ENCODE data around the gene DBI. TPM values are rescaled to one million over a fixed set of nuclear protein-coding genes. Genes with fewer than 3 reads are reported as not detected.

The DBI gene
- polyA plus RNA-seq, 3 donors, result 126 to 436 (median 398) TPM

DNA sequence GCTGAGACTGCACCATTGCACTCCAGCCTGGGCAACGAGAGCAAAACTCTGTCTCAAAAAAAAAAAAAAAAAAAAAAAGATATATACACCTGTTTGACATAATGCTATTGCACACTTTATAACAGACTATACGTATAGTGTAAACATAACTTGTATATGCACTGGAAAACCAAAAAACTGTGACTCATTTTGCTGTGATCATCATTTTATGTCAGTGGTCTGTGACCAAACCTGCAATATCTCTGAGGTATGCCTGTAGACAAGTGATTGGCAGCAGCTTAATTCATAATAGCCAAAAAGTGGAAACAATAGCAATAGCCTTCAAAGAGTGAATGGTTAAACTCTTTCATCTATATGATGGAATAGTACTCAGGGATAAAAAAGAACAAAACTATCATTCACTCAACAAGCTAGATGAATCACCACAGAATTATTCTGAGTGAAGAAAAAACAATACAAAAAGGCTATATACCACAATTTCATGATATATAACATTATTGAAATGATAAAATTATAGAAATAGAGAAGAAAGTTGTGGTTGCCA is 6.3 kb upstream of the DBI start:
- H3K79me2 ChIP-seq (ENCODE audit: insufficient read depth, low read length), result peaks cover 18% of the 10 kb centered on the region
- Mint-ChIP-seq H3K36me3 (peaks cover 0 to 2% of the 10 kb centered on the region in 2 donors), H3K27me3 (ENCODE audit: low read depth in 3 of 3) (peaks cover 0 to 3% (median 0%) of the 10 kb centered on the region in 3 donors), H3K4me1 (peaks cover 33% of the 10 kb centered on the region), H3K27ac (no peak overlapping the region), H3K9me3 (no peaks in the 10 kb centered on the region), H3K4me3 (no peak overlapping the region)
- peaks cover 9 to 24% of the 10 kb centered on the region in 2 donors for H3K4me1 ChIP-seq (ENCODE audit: control insufficient read depth in 1 of 2, insufficient read depth in 2 of 2, low read length in 2 of 2)
- H3K27ac ChIP-seq (ENCODE audit: low read depth in 1 of 2, low read length in 2 of 2), result no peak overlapping the region
- no peak overlapping the region for H3K9ac ChIP-seq (ENCODE audit: insufficient read depth, low read length, poor library complexity, severe bottlenecking)
- H4K20me1 ChIP-seq (ENCODE audit: insufficient read depth, low read length), result no peaks in the 10 kb centered on the region
- no peaks in the 10 kb centered on the region for H3K27me3 ChIP-seq (ENCODE audit: control insufficient read depth in 2 of 2, insufficient read depth in 2 of 2, low read length in 2 of 2)
- TF ChIP-seq CTCF (IDR thresholded peaks at IDR 0.05), result no peak
- DNase-seq, result no peak
- H3K4me3 ChIP-seq (replicated peaks in 1 of 3; ENCODE audit: low read depth in 2 of 3, low read length in 3 of 3), result no peak overlapping the region
- no peaks in the 10 kb centered on the region for H3K36me3 ChIP-seq (replicated peaks in 1 of 2; ENCODE audit: control insufficient read depth in 1 of 2, insufficient read depth in 2 of 2, low read length in 2 of 2)
- no CpG with 5 or more reads among the region's 2 CpGs for WGBS (ENCODE audit: insufficient coverage)
- no peak overlapping the region for H3K4me2 ChIP-seq (replicated peaks; ENCODE audit: extremely low read depth, low read length, poor library complexity, severe bottlenecking)
- intact Hi-C loops (cut with micrococcal nuclease), result loop anchor here in 1 of 2 donors (10.0 kb wide), 1 partner anchor 386 kb away; no protein-coding TSS in a partner anchor
- no peak overlapping the region for H2AFZ ChIP-seq (ENCODE audit: insufficient read depth, low read depth, low read length, poor library complexity, severe bottlenecking)
- no peaks in the 10 kb centered on the region for H3K9me3 ChIP-seq (replicated peaks in 1 of 2; ENCODE audit: control insufficient read depth in 1 of 2, insufficient read depth in 1 of 2, low read length in 2 of 2)

DNA sequence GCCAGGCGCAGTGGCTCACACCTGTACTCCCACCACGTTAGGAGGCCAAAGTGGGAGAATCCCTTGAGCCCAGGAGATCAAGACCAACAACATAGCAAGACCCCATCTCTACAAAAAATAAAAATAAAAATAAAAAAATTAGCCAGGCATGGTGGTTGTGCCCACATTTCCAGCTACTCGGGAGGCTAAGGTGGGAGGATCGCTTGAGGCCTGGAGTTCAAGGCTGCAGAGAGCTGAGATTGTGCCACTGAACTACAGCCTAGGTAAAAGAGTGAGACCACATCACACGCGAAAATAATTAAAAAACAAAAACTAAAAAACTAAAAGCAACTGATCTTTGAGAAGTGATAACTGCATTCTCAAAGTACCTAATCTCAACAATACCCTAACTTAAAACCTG is 2.0 kb upstream of the DBI start:
- Histone ChIP-seq H3K4me2 (replicated peaks; ENCODE audit: extremely low read depth, low read length, poor library complexity, severe bottlenecking) (no peak overlapping the region), H4K20me1 (ENCODE audit: insufficient read depth, low read length) (peaks cover 24% of the 10 kb centered on the region), H3K27me3 (ENCODE audit: control insufficient read depth in 2 of 2, insufficient read depth in 2 of 2, low read length in 2 of 2) (no peaks in the 10 kb centered on the region), H3K79me2 (ENCODE audit: insufficient read depth, low read length) (peaks cover 56% of the 10 kb centered on the region), H3K9me3 (replicated peaks in 1 of 2; ENCODE audit: control insufficient read depth in 1 of 2, insufficient read depth in 1 of 2, low read length in 2 of 2) (no peaks in the 10 kb centered on the region), H3K36me3 (replicated peaks in 1 of 2; ENCODE audit: control insufficient read depth in 1 of 2, insufficient read depth in 2 of 2, low read length in 2 of 2) (peaks cover 12 to 18% of the 10 kb centered on the region in 2 donors), H3K27ac (ENCODE audit: low read depth in 1 of 2, low read length in 2 of 2) (no peak overlapping the region), H3K4me1 (ENCODE audit: control insufficient read depth in 1 of 2, insufficient read depth in 2 of 2, low read length in 2 of 2) (peaks cover 26 to 37% of the 10 kb centered on the region in 2 donors), H2AFZ (ENCODE audit: insufficient read depth, low read depth, low read length, poor library complexity, severe bottlenecking) (no peak overlapping the region), H3K4me3 (replicated peaks in 1 of 3; ENCODE audit: low read depth in 2 of 3, low read length in 3 of 3) (no peak overlapping the region), H3K9ac (ENCODE audit: insufficient read depth, low read length, poor library complexity, severe bottlenecking) (no peak overlapping the region)
- H3K36me3 Mint-ChIP-seq, result peaks cover 12 to 19% of the 10 kb centered on the region in 2 donors
- intact Hi-C loops (cut with micrococcal nuclease), result loop anchor here in 1 of 2 donors (10.0 kb wide), 1 partner anchor 390 kb away; no protein-coding TSS in a partner anchor
- TF ChIP-seq CTCF (IDR thresholded peaks at IDR 0.05), result no peak
- H3K27ac Mint-ChIP-seq, result peak overlapping the region in 1 of 7 donors; percentile 75
- peaks cover 0 to 2% (median 0%) of the 10 kb centered on the region in 3 donors for H3K27me3 Mint-ChIP-seq (ENCODE audit: low read depth in 3 of 3)
- 100% methylated on average over 3 of the region's 6 CpGs for WGBS (ENCODE audit: insufficient coverage)
- no peak for DNase-seq
- peaks cover 48% of the 10 kb centered on the region for H3K4me1 Mint-ChIP-seq
- H3K9me3 Mint-ChIP-seq, result peaks cover 0 to 2% (median 0%) of the 10 kb centered on the region in 7 donors
- H3K4me3 Mint-ChIP-seq, result no peak overlapping the region
